Nephron progenitor cell (in vitro differentiated cells): ENCODE results near the gene BOD1.
"Not testable (repeated sequence)": the region's sequence is repeated elsewhere in the genome, so short reads cannot be mapped to it uniquely, and the experiment has no call there.

ENCODE experiments used
- DNase-seq: peaks from one replicate; pipeline ENCODE4 v3.0.0; 2021
- H3K27ac Mint-ChIP-seq: 2 replicates; pipeline ENCODE4 v1.8.0; 2021; ENCODE audit warnings: mild to moderate bottlenecking, moderate library complexity, mixed read lengths
- H3K27me3 Mint-ChIP-seq: 2 replicates; pipeline ENCODE4 v1.8.0; 2021; ENCODE audit warnings: mild to moderate bottlenecking, low read depth, mixed read lengths; ENCODE audit not compliant: poor library complexity
- H3K36me3 Mint-ChIP-seq: 2 replicates; pipeline ENCODE4 v1.8.0; 2021; ENCODE audit warnings: low read depth, mixed read lengths
- H3K4me1 Mint-ChIP-seq: 2 replicates; pipeline ENCODE4 v1.8.0; 2021; ENCODE audit warnings: mixed read lengths
- H3K4me3 Mint-ChIP-seq: 2 replicates; pipeline ENCODE4 v1.8.0; 2021; ENCODE audit warnings: mild to moderate bottlenecking, moderate library complexity, mixed read lengths
- H3K9me3 Mint-ChIP-seq: 2 replicates; pipeline ENCODE4 v1.8.0; 2021; ENCODE audit warnings: mild to moderate bottlenecking, moderate library complexity, mixed read lengths
- CTCF ChIP-seq: fragments of 200-600 bp; sonication (generic); IDR thresholded peaks from 2 replicates; pipeline ENCODE4 v1.5.0; 2021; ENCODE audit warnings: antibody characterized with exemption

Gene BOD1

GRCh38 chr5:173594061-173594460 lies 22.4 kb downstream of the BOD1 start:
- TF ChIP-seq CTCF, result no peak
- DNase-seq, result no peak
- peaks cover 45% of the 10 kb centered on the region for H3K36me3 Mint-ChIP-seq
- H3K27ac Mint-ChIP-seq, result no peak overlapping the region
- no peak overlapping the region for H3K4me3 Mint-ChIP-seq
- peaks cover 6% of the 10 kb centered on the region for H3K27me3 Mint-ChIP-seq
- no peaks in the 10 kb centered on the region for H3K4me1 Mint-ChIP-seq
- peaks cover 45% of the 10 kb centered on the region for H3K9me3 Mint-ChIP-seq

- TF ChIP-seq CTCF, result peak; percentile 39
- no peak overlapping the region for H3K27ac Mint-ChIP-seq
- H3K4me3 Mint-ChIP-seq, result no peak overlapping the region
- DNase-seq, result no peak
- peaks cover 63% of the 10 kb centered on the region for H3K9me3 Mint-ChIP-seq
- H3K36me3 Mint-ChIP-seq, result peaks cover 51% of the 10 kb centered on the region
- peaks cover 6% of the 10 kb centered on the region for H3K27me3 Mint-ChIP-seq
- H3K4me1 Mint-ChIP-seq, result no peaks in the 10 kb centered on the region
Measured at GRCh38 chr5:173592050-173592669, 24.3 kb downstream of the BOD1 start.

GRCh38 chr5:173591056-173591514 lies 25.4 kb downstream of the BOD1 start:
- Mint-ChIP-seq H3K36me3 (peaks cover 58% of the 10 kb centered on the region), H3K9me3 (peaks cover 74% of the 10 kb centered on the region), H3K27me3 (peaks cover 6% of the 10 kb centered on the region), H3K4me1 (no peaks in the 10 kb centered on the region), H3K4me3 (no peak overlapping the region), H3K27ac (no peak overlapping the region)
- DNase-seq, result no peak
- TF ChIP-seq CTCF, result no peak

- no peak overlapping the region for H3K4me3 Mint-ChIP-seq
- peaks cover 58% of the 10 kb centered on the region for H3K36me3 Mint-ChIP-seq
- peaks cover 6% of the 10 kb centered on the region for H3K27me3 Mint-ChIP-seq
- DNase-seq, result no peak
- no peak for TF ChIP-seq CTCF
- no peak overlapping the region for H3K27ac Mint-ChIP-seq
- H3K9me3 Mint-ChIP-seq, result peaks cover 79% of the 10 kb centered on the region
- H3K4me1 Mint-ChIP-seq, result no peaks in the 10 kb centered on the region
Measured at GRCh38 chr5:173590436-173591055, 25.9 kb downstream of the BOD1 start.

- H3K4me3 Mint-ChIP-seq, H3K27ac Mint-ChIP-seq, DNase-seq: not testable (repeated sequence)
- peaks cover 64% of the 10 kb centered on the region for H3K9me3 Mint-ChIP-seq
- H3K36me3 Mint-ChIP-seq, result peaks cover 38% of the 10 kb centered on the region
- peaks cover 20% of the 10 kb centered on the region for H3K4me1 Mint-ChIP-seq
- H3K27me3 Mint-ChIP-seq, result peaks cover 14% of the 10 kb centered on the region
Measured at GRCh38 chr5:173586133-173586532, 30.3 kb downstream of the BOD1 start.

GRCh38 chr5:173583346-173583745 lies 33.1 kb downstream of the BOD1 start:
- Mint-ChIP-seq H3K4me1 (peaks cover 20% of the 10 kb centered on the region), H3K9me3 (peaks cover 60% of the 10 kb centered on the region), H3K4me3 (no peak overlapping the region), H3K27ac (peak overlapping the region; percentile 13), H3K27me3 (peaks cover 8% of the 10 kb centered on the region), H3K36me3 (peaks cover 32% of the 10 kb centered on the region)
- no peak for TF ChIP-seq CTCF
- DNase-seq, result no peak
